HG02610 (cell line): ENCODE data around the gene TUBA1B.

Source experiments
- ATAC-seq: cut with Tn5 transposase; IDR thresholded peaks from one replicate; pipeline ENCODE4 v1.9.1; 2021; ENCODE audit warnings: mild to moderate bottlenecking, moderate library complexity; ENCODE audit not compliant: unreplicated experiment

The TUBA1B gene

GRCh38 chr12:49091056-49091835 lies 39.9 kb downstream of the TUBA1B start:
- no peak for ATAC-seq

GRCh38 chr12:49089821-49090773 lies 41.1 kb downstream of the TUBA1B start:
- ATAC-seq, result no peak

GRCh38 chr12:49088932-49089330 lies 42.3 kb downstream of the TUBA1B start:
- no peak for ATAC-seq

GRCh38 chr12:49088150-49088931 lies 42.9 kb downstream of the TUBA1B start:
- ATAC-seq, result peak; percentile 85

- no peak for ATAC-seq
Measured at GRCh38 chr12:49086116-49086515, 45.1 kb downstream of the TUBA1B start.

- ATAC-seq, result no peak
Measured at GRCh38 chr12:49084438-49084837, 46.8 kb downstream of the TUBA1B start.

- no peak for ATAC-seq
Measured at GRCh38 chr12:49079793-49080192, 51.4 kb downstream of the TUBA1B start.
